ENCODE results near the gene TMEM63B.

- no peak for TF ChIP-seq CTCF (IDR thresholded peaks at IDR 0.05)
- no peak for TF ChIP-seq POLR2A (IDR thresholded peaks at IDR 0.05)
Observed at GRCh38 chr6:44176762-44177509, 49.6 kb downstream of the TMEM63B start.

Data from thyroid gland (tissue), 4 donors.